ENCODE measurements around the gene HAAO.
"Not testable (repeated sequence)": the region's sequence is repeated elsewhere in the genome, so short reads cannot be mapped to it uniquely, and the experiment has no call there.

The HAAO gene

GRCh38 chr2:42792583-42793333 lies at the start of gene HAAO:
Gene HAAO, minus strand, starts transcription at chr2:42792583. Its CDS starts 47 bp downstream, at chr2:42792536.
- DNase-seq = peak; percentile 62

GRCh38 chr2:42841344-42841743 lies 49.0 kb upstream of the HAAO start:
- no peak for DNase-seq

- no peak for DNase-seq
These were observed 48.4 kb upstream of the HAAO start for GRCh38 chr2:42840760-42841159.

DNA sequence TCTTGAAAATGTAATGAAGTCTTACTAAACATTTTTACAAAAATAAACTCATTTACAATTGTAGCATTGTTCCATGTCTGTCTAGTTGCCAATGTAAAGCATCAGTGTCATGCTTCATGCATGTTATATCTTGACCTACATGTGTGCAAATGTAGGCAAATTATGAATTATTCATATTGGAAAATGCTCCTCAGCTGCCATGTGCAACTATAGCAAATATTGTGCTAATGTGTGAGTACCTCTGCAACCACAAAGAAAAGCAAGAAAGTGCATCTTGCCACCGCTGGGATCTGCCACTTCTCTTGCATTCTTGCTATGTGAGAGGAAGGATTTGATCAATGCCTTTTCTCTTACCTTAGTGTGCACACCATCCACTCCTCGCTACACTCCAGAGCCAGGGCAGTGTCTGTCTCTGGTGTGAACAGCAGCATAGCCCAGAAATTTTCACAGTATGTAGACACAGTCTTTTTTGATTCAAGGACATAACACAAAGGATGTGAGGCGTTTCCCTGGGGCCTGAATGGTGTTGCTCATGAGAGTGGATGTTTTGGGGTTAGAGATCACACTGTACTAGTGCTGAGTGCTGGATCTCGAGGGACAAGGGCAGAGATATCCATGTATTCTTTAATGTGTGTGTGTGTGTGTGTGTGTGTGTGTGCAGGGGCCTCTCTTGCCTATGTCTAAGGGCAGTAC lies 47.6 kb upstream of the HAAO start:
- DNase-seq = no peak

DNA sequence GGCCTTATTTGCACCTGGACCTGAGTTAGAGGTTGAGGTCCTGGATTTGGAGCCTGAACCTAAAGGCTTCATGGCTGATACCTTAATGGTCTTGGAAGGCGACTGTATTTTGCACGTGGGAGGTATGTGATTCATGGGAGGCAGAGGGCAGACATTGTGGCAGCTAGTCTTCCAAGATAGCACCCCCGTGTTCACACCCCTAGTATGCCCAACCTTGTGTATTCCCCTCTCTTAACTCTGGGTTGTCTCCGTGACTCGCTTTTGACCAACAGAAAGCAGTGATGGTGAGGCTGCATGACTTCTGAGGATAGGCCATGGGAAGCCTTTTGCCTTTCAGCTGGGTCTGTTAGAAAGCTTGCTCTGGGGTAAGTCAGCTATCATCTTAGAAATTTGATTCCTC lies 45.8 kb upstream of the HAAO start:
- no peak for DNase-seq

DNA sequence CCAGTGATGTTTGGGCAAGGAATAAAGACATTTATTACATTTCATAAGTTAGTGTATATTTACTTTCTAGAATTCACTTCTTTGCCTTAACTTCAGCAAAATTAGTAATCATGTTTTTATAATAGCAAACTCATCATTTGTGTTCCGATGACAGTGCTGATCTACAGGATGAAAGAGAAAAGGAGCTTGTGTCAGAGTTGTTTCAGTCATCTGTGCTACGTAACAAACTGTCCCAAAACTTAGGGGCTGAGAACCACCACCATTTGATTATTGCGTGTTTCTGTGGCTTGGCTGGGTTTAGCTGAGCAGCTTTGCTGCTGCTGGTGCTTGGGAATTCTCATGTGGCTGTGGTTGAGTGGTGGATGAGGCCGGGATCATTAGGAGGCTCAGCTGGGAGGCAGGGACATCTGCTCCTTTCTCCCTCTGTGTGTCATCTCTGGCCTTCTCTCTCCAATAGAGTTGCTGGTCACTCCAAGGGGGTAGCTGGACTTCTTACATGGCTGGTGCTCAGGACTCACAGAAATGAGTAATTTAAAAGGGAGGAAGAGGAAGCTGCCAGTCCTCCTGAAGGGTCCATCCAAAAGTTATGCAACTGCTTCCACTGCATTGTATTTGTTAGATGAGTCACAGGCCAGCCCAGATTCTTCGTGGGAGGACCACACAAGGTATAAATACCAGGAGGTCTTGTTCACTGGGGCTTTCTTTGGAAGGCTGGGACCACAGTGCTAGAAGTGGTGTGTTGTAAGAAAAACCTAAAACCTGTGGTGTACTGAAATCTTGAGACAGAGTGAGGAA lies 43.4 kb upstream of the HAAO start:
- peak; percentile 55 for DNase-seq

DNA sequence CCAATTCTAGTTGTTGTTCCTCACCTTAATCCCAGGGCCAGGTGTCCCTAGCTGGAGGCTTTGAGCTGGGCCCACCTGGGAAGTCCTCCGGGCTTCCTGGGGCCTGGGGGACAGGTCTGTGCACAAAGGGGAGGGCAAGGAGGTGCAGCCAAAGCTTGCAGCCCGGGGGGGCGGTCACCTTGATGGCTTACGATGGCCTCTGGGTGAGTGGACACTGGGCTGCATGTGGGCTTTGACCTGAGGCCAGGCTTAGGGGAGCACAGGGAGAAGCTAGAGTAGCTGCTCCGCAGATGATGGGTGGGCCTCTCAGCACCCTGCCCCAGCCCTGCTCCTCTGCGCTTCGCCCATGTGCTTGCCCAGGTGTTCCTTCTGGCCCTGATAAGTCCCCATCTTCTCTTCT lies 41.8 kb upstream of the HAAO start:
- no peak for DNase-seq

- no peak for DNase-seq
These were observed 39.9 kb upstream of the HAAO start for GRCh38 chr2:42832289-42832634.

- not testable (repeated sequence) for DNase-seq
These were observed 39.3 kb upstream of the HAAO start for GRCh38 chr2:42831575-42832288.

DNA sequence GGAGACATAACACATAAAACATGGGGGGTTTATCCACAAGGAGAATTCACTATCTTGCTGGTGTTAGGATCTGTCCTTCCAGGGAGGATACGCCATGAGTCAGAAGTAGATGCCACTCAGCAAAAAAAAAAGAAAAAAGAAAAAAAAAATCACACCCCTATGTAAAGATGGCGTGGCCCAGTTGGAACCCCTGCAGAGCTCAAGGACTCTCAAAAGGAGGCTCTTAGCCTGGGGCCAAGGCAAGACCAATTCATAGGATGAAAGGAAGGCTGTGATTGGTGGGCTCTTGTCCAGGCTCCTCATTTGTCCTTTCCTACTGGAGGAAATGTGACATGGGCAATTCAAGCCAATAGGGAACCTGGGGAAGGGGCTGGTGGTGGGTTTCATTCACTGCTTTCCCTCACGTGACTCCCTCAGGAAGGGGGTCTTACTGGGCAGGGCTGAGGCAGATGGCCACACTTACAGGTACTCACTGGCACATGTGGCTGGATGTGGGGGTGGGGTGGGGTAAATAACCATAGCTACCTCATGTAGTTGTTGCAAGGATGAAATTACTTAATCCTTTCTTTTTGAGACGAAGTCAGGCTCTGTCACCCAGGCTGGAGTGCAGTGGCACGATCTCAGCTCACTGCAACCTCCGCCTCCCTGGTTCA lies 38.7 kb upstream of the HAAO start:
- no peak for DNase-seq

DNA sequence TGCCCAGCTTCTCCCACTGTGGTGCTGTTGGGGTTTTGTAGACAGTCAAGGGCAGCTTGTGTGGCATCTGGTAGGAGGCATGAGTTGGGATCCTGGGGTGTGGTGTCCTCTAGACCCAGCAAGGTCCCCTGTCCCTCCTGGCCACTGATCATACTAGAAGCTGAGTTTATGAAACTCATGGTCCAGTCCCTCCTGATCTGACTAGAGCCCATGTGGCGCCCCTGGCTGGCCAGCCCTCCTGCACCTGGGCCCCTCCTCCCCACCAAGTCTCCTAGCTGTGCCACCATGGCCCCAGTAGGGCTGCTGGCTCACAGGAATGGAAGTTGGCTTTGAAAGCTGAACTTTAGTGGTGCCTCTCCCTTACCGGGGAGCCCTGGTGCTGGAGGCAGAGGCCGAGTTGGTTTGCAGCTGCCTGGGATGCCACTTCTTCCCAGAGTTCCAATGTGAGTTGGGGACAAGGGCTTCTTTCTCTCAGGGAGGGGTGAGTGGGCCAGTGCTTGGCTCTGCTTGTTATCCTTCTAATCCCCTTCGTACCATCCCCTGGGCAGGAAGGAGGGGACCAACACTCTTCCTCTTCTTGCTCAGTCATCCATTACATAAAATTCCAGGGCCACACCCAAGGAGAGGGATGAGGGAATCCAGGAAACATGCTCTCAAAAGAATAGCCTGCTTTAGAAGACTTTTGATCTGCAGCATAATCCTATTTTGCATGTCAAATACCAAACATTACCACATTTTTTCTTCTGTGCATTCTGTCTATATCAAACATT lies 37.5 kb upstream of the HAAO start:
- DNase-seq = no peak

- DNase-seq = peak; percentile 91
These were observed 36.4 kb upstream of the HAAO start for GRCh38 chr2:42828487-42829425.

- DNase-seq = peak; percentile 94
These were observed 35.5 kb upstream of the HAAO start for GRCh38 chr2:42827647-42828486.

DNA sequence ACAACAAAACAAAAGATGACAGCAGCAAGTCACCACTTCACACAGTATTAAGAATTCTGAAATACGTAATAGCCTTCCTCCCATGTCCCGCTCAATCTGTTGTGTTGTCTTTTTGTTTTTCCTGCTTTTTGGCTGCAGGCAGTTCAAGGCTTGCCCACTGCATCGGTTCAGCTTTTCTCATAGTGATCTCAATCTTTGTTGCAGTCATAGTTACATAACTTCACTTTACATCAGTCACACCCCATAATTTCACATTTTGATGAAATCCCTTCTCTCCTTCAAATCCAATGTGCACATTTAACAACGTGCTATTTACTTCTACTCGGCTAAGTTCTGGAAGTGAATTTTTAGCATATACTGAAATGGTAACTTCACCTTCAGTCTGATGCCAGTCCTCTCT lies 33.8 kb upstream of the HAAO start:
- no peak for DNase-seq

DNA sequence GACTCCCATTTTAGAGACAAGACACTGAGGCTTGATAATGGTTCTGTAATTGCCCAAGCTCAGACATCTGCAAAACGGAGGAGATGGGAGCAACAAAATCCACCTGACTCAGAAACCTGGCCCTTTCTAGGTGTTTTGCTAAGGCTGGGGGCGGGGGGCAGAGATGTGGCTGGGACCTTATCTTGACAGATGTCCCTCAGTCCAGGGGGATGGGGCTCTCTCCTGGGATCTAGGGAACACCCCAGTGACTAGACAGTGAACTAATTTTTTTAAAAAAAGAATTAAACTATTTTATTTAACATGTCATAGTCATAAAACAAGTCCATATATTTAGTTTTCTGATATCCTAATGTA lies 32.0 kb upstream of the HAAO start:
- DNase-seq = no peak

DNA sequence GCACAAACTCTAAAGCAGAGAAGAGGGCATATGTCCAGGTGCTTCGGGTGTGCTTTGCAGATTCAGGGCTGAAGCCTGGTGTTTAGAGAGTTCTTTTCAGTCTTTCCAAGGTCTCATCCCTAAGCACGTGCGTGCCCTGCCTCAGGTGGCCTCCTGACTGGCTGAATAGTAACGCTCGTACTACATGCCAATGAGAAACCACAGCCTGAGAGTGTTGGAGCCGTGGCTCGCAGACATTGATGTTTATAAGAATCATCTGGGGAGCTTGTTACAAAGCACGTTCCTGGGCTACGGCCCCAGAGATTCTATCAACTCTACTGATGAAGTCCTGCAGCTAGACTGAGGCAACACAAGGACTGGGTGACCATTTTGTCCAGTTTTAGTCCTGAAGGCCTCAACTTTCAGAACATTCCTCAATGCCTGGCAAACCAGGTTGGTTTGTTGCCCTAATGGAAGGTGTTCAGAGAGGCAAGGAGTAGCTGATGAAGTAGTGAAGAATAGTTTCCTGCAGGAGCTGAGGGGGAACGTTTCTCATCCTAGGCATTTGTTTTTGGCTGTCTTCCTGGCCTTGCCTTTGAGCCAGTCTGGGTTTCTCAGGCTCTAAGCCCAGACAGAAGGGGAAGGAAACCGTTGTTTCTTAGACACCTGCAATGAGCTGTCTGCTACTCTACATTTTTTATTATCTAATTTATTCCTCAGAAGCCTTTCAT lies 31.5 kb upstream of the HAAO start:
- DNase-seq = no peak

- no peak for DNase-seq
These were observed 26.8 kb upstream of the HAAO start for GRCh38 chr2:42819160-42819559.

GRCh38 chr2:42815726-42816125 lies 23.3 kb upstream of the HAAO start:
- DNase-seq = no peak

GRCh38 chr2:42813763-42814162 lies 21.4 kb upstream of the HAAO start:
- peak; percentile 55 for DNase-seq
